Measurements from ENCODE around the gene TMC6. TPM values are rescaled to one million over a fixed set of nuclear protein-coding genes. Genes with fewer than 3 reads are reported as not detected.

Gene TMC6
- total and polyA plus RNA-seq, 2 of the 13 experiments (the other 11 are each of a cell fraction or from before 2014, with no cell fraction given), result 48.4 to 99.1 TPM

GRCh38 chr17:78130437-78131101, 2.0 kb upstream of the TMC6 start, which contains the start of gene TMC8 (continued):
- no peak for TF ChIP-seq ZKSCAN8 (CRISPR knock-in tag; IDR thresholded peaks at IDR 0.05; ENCODE audit: borderline replicate concordance)
- 0 out of 2 replicates have a peak, but pooled peaks have one; percentile 18 for TF ChIP-seq ZNF724P (CRISPR knock-in tag; IDR thresholded peaks at IDR 0.05; ENCODE audit: borderline replicate concordance)
- TF ChIP-seq, protein P1, sequence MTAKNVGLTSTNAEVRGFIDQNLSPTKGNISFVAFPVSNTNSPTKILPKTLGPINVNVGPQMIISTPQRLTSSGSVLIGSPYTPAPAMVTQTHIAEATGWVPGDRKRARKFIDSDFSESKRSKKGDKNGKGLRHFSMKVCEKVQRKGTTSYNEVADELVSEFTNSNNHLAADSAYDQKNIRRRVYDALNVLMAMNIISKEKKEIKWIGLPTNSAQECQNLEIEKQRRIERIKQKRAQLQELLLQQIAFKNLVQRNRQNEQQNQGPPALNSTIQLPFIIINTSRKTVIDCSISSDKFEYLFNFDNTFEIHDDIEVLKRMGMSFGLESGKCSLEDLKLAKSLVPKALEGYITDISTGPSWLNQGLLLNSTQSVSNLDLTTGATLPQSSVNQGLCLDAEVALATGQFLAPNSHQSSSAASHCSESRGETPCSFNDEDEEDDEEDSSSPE (CRISPR knock-in tag; IDR thresholded peaks at IDR 0.05), result 0 out of 2 replicates have a peak, but pooled peaks have one; percentile 31
- no peak for TF ChIP-seq PRDM15 (CRISPR knock-in tag; IDR thresholded peaks at IDR 0.05)
- peak; percentile 87 for TF ChIP-seq PAXIP1 (CRISPR knock-in tag; conservative IDR thresholded peaks at IDR 0.05)
- TF ChIP-seq PHF21A (CRISPR knock-in tag; IDR thresholded peaks at IDR 0.05), result peak; percentile 87
- TF ChIP-seq WIZ (CRISPR knock-in tag; IDR thresholded peaks at IDR 0.05), result no peak
- peak; percentile 23; the same call in 1 of the 2 replicates for TF ChIP-seq KLF9 (CRISPR knock-in tag; IDR thresholded peaks at IDR 0.05; ENCODE audit: low read depth)
- TF ChIP-seq TAF1 (CRISPR knock-in tag; IDR thresholded peaks at IDR 0.05), result peak; percentile 58; the same call in 1 of the 2 replicates
- 0 out of 2 replicates have a peak, but pooled peaks have one; percentile 38 for TF ChIP-seq ZNF607 (CRISPR knock-in tag; IDR thresholded peaks at IDR 0.05; ENCODE audit: borderline replicate concordance)
- no peak for TF ChIP-seq HNRNPH1 (optimal IDR thresholded peaks at IDR 0.05; ENCODE audit: low read depth, low read length)
- no peak for TF ChIP-seq ZNF225 (CRISPR knock-in tag; IDR thresholded peaks at IDR 0.05)
- no peak for TF ChIP-seq NR0B2 (CRISPR knock-in tag; IDR thresholded peaks at IDR 0.05)
- no peak; the same call in 1 of the 2 replicates for TF ChIP-seq ZFP90 (CRISPR knock-in tag; IDR thresholded peaks at IDR 0.05; ENCODE audit: borderline replicate concordance)
- no peak for TF ChIP-seq NFRKB (IDR thresholded peaks at IDR 0.05)
- no peak for TF ChIP-seq ZBTB3 (CRISPR knock-in tag; IDR thresholded peaks at IDR 0.05; ENCODE audit: borderline replicate concordance, low read depth)
- TF ChIP-seq SRSF4 (IDR thresholded peaks at IDR 0.05; ENCODE audit: low read depth, low read length, poor library complexity, severe bottlenecking), result no peak
- no peak for TF ChIP-seq ARID2 (CRISPR knock-in tag; IDR thresholded peaks at IDR 0.05; ENCODE audit: borderline replicate concordance)
- TF ChIP-seq ZNF878 (CRISPR knock-in tag; IDR thresholded peaks at IDR 0.05), result peak; percentile 26; the same call in 1 of the 2 replicates
- TF ChIP-seq TARDBP (CRISPR knock-in tag; IDR thresholded peaks at IDR 0.05), result peak; percentile 26; the same call in 1 of the 2 replicates
- TF ChIP-seq SIX1 (CRISPR knock-in tag; IDR thresholded peaks at IDR 0.05; ENCODE audit: borderline replicate concordance), result no peak; the same call in 1 of the 2 replicates

Measured in HepG2 (cell line).